ENCODE data around the gene SDF4. TPM values are rescaled to one million over a fixed set of nuclear protein-coding genes. Genes with fewer than 3 reads are reported as not detected.

Gene SDF4
- total and polyA plus RNA-seq, 2 of the 13 experiments (the other 11 are each of a cell fraction or from before 2014, with no cell fraction given) = 80.8 to 107 TPM

- TF ChIP-seq ZNF784 (CRISPR knock-in tag; IDR thresholded peaks at IDR 0.05; ENCODE audit: borderline replicate concordance) (no peak), ZNF33A (CRISPR knock-in tag; IDR thresholded peaks at IDR 0.05; ENCODE audit: borderline replicate concordance) (no peak), TSC22D2 (CRISPR knock-in tag; IDR thresholded peaks at IDR 0.05; ENCODE audit: borderline replicate concordance) (no peak), ZNF34 (CRISPR knock-in tag; IDR thresholded peaks at IDR 0.05; ENCODE audit: borderline replicate concordance) (no peak), HMGXB4 (CRISPR knock-in tag; IDR thresholded peaks at IDR 0.05; ENCODE audit: borderline replicate concordance in 1 of 2, low read depth in 1 of 2) (no peak; a peak in 1 of 4 replicates), ZNF737 (CRISPR knock-in tag; IDR thresholded peaks at IDR 0.05; ENCODE audit: borderline replicate concordance) (no peak), U2AF1 (optimal IDR thresholded peaks at IDR 0.05; ENCODE audit: low read depth, low read length) (no peak), SP4 (CRISPR knock-in tag; IDR thresholded peaks at IDR 0.05) (no peak), ZNF326 (CRISPR knock-in tag; IDR thresholded peaks at IDR 0.05; ENCODE audit: borderline replicate concordance) (no peak), ZMAT3 (CRISPR knock-in tag; conservative IDR thresholded peaks at IDR 0.05) (no peak), KDM1A (CRISPR knock-in tag; IDR thresholded peaks at IDR 0.05) (no peak), ZSCAN31 (CRISPR knock-in tag; IDR thresholded peaks at IDR 0.05; ENCODE audit: low read depth) (no peak), KDM4B (CRISPR knock-in tag; IDR thresholded peaks at IDR 0.05) (no peak), ZBTB21 (CRISPR knock-in tag; IDR thresholded peaks at IDR 0.05) (no peak), PHF5A (CRISPR knock-in tag; IDR thresholded peaks at IDR 0.05; ENCODE audit: low read depth, unreplicated experiment) (no peak), IRF2 (CRISPR knock-in tag; IDR thresholded peaks at IDR 0.05) (no peak), ATRX (CRISPR knock-in tag; IDR thresholded peaks at IDR 0.05; ENCODE audit: borderline replicate concordance) (no peak), PPARG (CRISPR knock-in tag; conservative IDR thresholded peaks at IDR 0.05) (no peak), ZNF12 (CRISPR knock-in tag; IDR thresholded peaks at IDR 0.05) (no peak), ELF4 (CRISPR knock-in tag; IDR thresholded peaks at IDR 0.05; ENCODE audit: borderline replicate concordance) (no peak), ZNF513 (CRISPR knock-in tag; conservative IDR thresholded peaks at IDR 0.05) (no peak), POLR2A (IDR thresholded peaks at IDR 0.05; ENCODE audit: insufficient read depth in 1 of 2, low read depth in 2 of 2, low read length in 2 of 2) (no peak), ZFYVE20 (CRISPR knock-in tag; IDR thresholded peaks at IDR 0.05; ENCODE audit: borderline replicate concordance, low read depth) (no peak)
- TF ChIP-seq, protein P1, sequence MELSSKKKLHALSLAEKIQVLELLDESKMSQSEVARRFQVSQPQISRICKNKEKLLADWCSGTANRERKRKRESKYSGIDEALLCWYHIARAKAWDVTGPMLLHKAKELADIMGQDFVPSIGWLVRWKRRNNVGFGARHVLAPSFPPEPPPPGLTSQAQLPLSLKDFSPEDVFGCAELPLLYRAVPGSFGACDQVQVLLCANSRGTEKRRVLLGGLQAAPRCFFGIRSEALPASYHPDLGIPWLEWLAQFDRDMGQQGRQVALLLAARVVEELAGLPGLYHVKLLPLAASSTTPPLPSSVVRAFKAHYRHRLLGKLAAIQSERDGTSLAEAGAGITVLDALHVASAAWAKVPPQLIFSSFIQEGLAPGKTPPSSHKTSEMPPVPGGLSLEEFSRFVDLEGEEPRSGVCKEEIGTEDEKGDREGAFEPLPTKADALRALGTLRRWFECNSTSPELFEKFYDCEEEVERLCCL (CRISPR knock-in tag; IDR thresholded peaks at IDR 0.05; ENCODE audit: borderline replicate concordance) = no peak
- TF ChIP-seq, protein P2, sequence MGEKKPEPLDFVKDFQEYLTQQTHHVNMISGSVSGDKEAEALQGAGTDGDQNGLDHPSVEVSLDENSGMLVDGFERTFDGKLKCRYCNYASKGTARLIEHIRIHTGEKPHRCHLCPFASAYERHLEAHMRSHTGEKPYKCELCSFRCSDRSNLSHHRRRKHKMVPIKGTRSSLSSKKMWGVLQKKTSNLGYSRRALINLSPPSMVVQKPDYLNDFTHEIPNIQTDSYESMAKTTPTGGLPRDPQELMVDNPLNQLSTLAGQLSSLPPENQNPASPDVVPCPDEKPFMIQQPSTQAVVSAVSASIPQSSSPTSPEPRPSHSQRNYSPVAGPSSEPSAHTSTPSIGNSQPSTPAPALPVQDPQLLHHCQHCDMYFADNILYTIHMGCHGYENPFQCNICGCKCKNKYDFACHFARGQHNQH (CRISPR knock-in tag; IDR thresholded peaks at IDR 0.05) = no peak
These were observed 63.9 kb downstream of the SDF4 start (continued) for GRCh38 chr1:1167841-1168450.
